Common myeloid progenitor, CD34-positive (primary cell): ENCODE measurements around the gene PRMT9.
A peak's percentile ranks its signal among the peaks of the same experiment; 100 is the strongest.

Source experiments
- CTCF ChIA-PET: fragments of 350-600 bp; sonication (Branson Sonifier 250); formaldehyde crosslinking; loops from one replicate; lab custom pipeline; 2021; ENCODE audit warnings: antibody characterized with exemption; lab: Charles Lee
- POLR2A ChIA-PET: fragments of 350-600 bp; sonication (Branson Sonifier 250); formaldehyde crosslinking; loops from one replicate; lab custom pipeline; 2021; ENCODE audit warnings: antibody characterized with exemption; lab: Charles Lee
- DNase-seq, 3 donors: peaks; one replicate each; pipeline versions ENCODE4 v3.0.0 to v3.0.0-alpha.2; 2013
- H3K27ac ChIP-seq, 2 experiments: 1 replicate in 1 of 2; 2 replicates in 1 of 2; pipeline ENCODE4 v1.7.0; 2013; ENCODE audit warnings: inconsistent platforms in 2 of 2, low read length in 2 of 2, mild to moderate bottlenecking in 2 of 2, low read depth in 1 of 2, moderate library complexity in 1 of 2; ENCODE audit not compliant: severe bottlenecking in 2 of 2, insufficient read depth in 1 of 2, poor library complexity in 1 of 2
- H3K27me3 ChIP-seq, 5 experiments: replicated peaks in 2 of 5; 1 replicate in 3 of 5; 2 replicates in 2 of 5; pipeline versions ENCODE4 v1.6.1 to v1.7.0; 2013; ENCODE audit warnings: low read length in 4 of 5, mild to moderate bottlenecking in 2 of 5, moderate library complexity in 2 of 5, inconsistent platforms in 1 of 5; ENCODE audit not compliant: insufficient read depth in 5 of 5, control insufficient read depth in 4 of 5
- H3K36me3 ChIP-seq, 4 experiments: 1 replicate in 2 of 4; 2 replicates in 2 of 4; pipeline versions ENCODE4 v1.6.1 to v1.7.0; 2013; ENCODE audit warnings: low read length in 3 of 4, control low read depth in 1 of 4, mild to moderate bottlenecking in 1 of 4; ENCODE audit not compliant: control insufficient read depth in 4 of 4, insufficient read depth in 4 of 4
- H3K4me1 ChIP-seq, 4 experiments: 1 replicate in 3 of 4; 2 replicates in 1 of 4; pipeline versions ENCODE4 v1.6.1 to v1.7.1; 2013; ENCODE audit warnings: low read length in 3 of 4, mild to moderate bottlenecking in 3 of 4, control low read depth in 1 of 4, inconsistent platforms in 1 of 4, moderate library complexity in 1 of 4; ENCODE audit not compliant: control insufficient read depth in 4 of 4, insufficient read depth in 4 of 4; ENCODE audit errors: control extremely low read depth in 1 of 4
- H3K4me3 ChIP-seq, 7 experiments: 1 replicate in 4 of 7; 2 replicates in 3 of 7; pipeline versions ENCODE4 v1.5.1 to v1.7.0; 2013; ENCODE audit warnings: mild to moderate bottlenecking in 7 of 7, low read length in 6 of 7, moderate library complexity in 6 of 7, inconsistent platforms in 2 of 7, low read depth in 2 of 7, control low read depth in 1 of 7; ENCODE audit not compliant: insufficient read depth in 4 of 7, control insufficient read depth in 1 of 7; ENCODE audit errors: extremely low read depth in 1 of 7
- H3K9me3 ChIP-seq, 5 experiments: 1 replicate in 4 of 5; 2 replicates in 1 of 5; pipeline versions ENCODE4 v1.6.1 to v1.7.1; 2013; ENCODE audit warnings: low read length in 4 of 5, mild to moderate bottlenecking in 2 of 5, inconsistent platforms in 1 of 5, low read depth in 1 of 5, moderate library complexity in 1 of 5; ENCODE audit not compliant: control insufficient read depth in 4 of 5, insufficient read depth in 2 of 5; ENCODE audit errors: control extremely low read depth in 1 of 5
- WGBS: methylation state at CpG from one replicate; pipeline ENCODE4 v1.1.5; 2013; ENCODE audit not compliant: insufficient coverage; 5-methylcytosine and 5-hydroxymethylcytosine counted together

PRMT9 gene

GRCh38 chr4:147651563-147651962, 32.4 kb downstream of the PRMT9 start:
- Histone ChIP-seq H3K36me3 (peaks cover 6 to 45% (median 33%) of the 10 kb centered on the region in 4 experiments), H3K4me1 (no peaks in the 10 kb centered on the region), H3K4me3 (no peak overlapping the region), H3K27me3 (no peaks in the 10 kb centered on the region), H3K9me3 (peaks cover 0 to 9% (median 0%) of the 10 kb centered on the region in 5 experiments), H3K27ac (no peak overlapping the region)
- no CpG with 5 or more reads among the region's 1 CpG for WGBS
- ChIA-PET CTCF (interaction anchor here (0.7 kb wide), 1 partner anchor 11 kb away, joined by 3 read pairs; no protein-coding TSS in a partner anchor), POLR2A (no interaction called here)
- no peak for DNase-seq

DNA sequence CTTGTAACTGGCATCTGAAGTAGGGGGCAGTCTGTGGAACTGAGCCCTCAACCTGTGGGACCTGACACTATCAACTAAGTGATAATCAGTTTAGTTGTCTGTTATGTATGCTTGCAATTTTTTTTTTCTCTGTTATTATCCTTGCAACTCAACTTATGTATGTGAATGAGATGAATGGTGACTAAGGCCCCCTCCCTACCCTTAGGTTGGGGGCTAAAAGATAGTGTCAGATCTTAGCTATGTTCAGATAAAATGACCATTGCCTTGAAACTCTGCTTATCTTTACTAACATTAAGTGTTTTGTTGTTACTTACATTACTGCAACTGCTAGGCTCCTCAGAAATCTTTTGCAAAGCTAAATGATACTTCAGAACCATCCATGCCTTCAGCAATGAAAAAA, 35.3 kb downstream of the PRMT9 start:
- POLR2A ChIA-PET = interaction anchor here (0.7 kb wide), 2 partner anchors 36 to 231 kb away, joined by 3 to 4 read pairs; no protein-coding TSS in a partner anchor
- CTCF ChIA-PET = interaction anchor here (1.0 to 1.2 kb wide), 2 partner anchors 10 kb away, joined by 3 read pairs; no protein-coding TSS in a partner anchor
- peaks cover 6 to 30% (median 18%) of the 10 kb centered on the region in 4 experiments for H3K36me3 ChIP-seq

DNA sequence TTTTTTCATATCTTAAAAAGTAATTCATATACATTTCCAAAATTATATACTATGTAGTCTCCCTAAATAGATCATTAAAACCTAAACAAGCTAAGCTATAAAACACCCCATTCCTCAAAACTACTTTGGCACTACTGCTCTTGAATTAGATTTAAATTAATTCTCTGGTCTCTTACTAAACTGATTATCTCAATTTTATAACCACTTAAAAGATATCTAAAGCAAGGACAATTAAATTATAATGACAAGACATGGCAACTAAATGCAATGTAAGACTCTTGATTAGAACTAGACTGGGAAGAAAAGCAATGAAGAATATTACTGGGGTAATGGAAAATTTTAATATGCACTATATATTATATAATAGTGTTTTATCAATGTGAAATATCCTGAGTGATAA, 38.9 kb downstream of the PRMT9 start:
- DNase-seq = no peak
- no peaks in the 10 kb centered on the region for H3K27me3 ChIP-seq
- peaks cover 9 to 37% (median 22%) of the 10 kb centered on the region in 4 experiments for H3K36me3 ChIP-seq
- POLR2A ChIA-PET = no interaction called here
- no peak overlapping the region for H3K27ac ChIP-seq
- no peak overlapping the region for H3K4me3 ChIP-seq
- no peaks in the 10 kb centered on the region for H3K4me1 ChIP-seq
- CTCF ChIA-PET = interaction anchor here (1.0 to 1.6 kb wide), 2 partner anchors 24 to 28 kb away, joined by 3 to 4 read pairs; partner anchors contain the start of gene TMEM184C
- H3K9me3 ChIP-seq = peaks cover 0 to 9% (median 0%) of the 10 kb centered on the region in 5 experiments

More for the DNA sequence above, 35.3 kb downstream of the PRMT9 start:
- H3K27ac ChIP-seq = no peak overlapping the region
- H3K27me3 ChIP-seq = no peaks in the 10 kb centered on the region
- no peak for DNase-seq
- peaks cover 0 to 9% (median 0%) of the 10 kb centered on the region in 5 experiments for H3K9me3 ChIP-seq
- no peak overlapping the region for H3K4me3 ChIP-seq
- no peaks in the 10 kb centered on the region for H3K4me1 ChIP-seq

DNA sequence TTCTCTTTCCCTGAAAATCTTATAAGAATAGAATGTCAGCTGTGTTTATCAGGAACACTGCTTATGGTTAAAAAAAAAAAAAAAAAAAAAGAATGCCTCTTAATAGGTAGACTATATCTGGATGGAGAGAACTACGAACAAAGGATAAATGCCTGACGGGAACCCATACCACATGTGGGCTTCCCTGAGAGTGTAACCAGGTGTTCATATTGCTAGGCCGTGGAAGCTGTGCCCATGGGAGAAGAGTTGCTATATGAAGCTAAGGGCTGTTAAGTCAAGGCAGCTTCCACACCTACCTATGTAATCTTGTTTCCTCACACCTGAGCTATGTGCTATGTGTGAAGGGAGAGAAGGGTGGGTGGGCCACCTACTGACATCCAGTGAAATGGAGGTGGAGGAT, 39.5 kb downstream of the PRMT9 start:
- Histone ChIP-seq H3K4me1 (no peaks in the 10 kb centered on the region), H3K27me3 (no peaks in the 10 kb centered on the region), H3K4me3 (no peak overlapping the region), H3K27ac (no peak overlapping the region), H3K9me3 (peaks cover 0 to 9% (median 0%) of the 10 kb centered on the region in 5 experiments), H3K36me3 (peaks cover 9 to 37% (median 21%) of the 10 kb centered on the region in 4 experiments)
- POLR2A ChIA-PET = no interaction called here
- CTCF ChIA-PET = interaction anchor here (1.0 to 1.9 kb wide), 4 partner anchors 14 to 223 kb away, joined by 3 to 7 read pairs (median 4); partner anchors contain the start of gene TMEM184C
- DNase-seq = no peak
- 100% methylated on average over 2 of the region's 3 CpGs for whole genome bisulfite sequencing

DNA sequence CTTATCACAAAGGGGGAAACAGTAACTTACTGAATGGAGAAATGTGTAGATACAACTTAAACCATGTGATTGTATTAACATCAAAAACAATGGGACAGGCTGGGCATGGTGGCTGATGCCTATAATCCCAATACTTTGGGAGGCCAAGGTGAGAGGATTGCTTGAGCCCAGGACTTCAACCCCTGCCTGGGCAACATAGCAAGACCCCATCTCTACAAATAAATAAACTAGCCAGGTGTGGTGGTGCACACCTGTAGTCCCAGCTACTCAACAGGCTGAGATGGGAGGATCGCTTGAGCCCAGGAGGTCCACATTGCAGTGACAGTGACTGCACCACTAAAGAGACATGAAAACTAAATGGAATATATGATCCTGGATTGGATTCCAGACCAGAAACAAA, 40.3 kb downstream of the PRMT9 start:
- 100% methylated on average over 1 of the region's 1 CpG for WGBS
- H3K4me3 ChIP-seq = no peak overlapping the region
- no peak overlapping the region for H3K27ac ChIP-seq
- POLR2A ChIA-PET = no interaction called here
- H3K4me1 ChIP-seq = peaks cover 0 to 1% (median 0%) of the 10 kb centered on the region in 4 experiments
- no peak for DNase-seq
- H3K36me3 ChIP-seq = peaks cover 7 to 35% (median 20%) of the 10 kb centered on the region in 4 experiments
- H3K9me3 ChIP-seq = peaks cover 0 to 9% (median 0%) of the 10 kb centered on the region in 5 experiments
- CTCF ChIA-PET = interaction anchor here (0.7 to 1.9 kb wide), 3 partner anchors 15 to 224 kb away, joined by 4 to 7 read pairs (median 5); no protein-coding TSS in a partner anchor
- H3K27me3 ChIP-seq = no peaks in the 10 kb centered on the region

GRCh38 chr4:147640331-147640730, 43.6 kb downstream of the PRMT9 start:
- CTCF ChIA-PET = interaction anchor here (2.0 kb wide), 1 partner anchor 227 kb away, joined by 8 read pairs; no protein-coding TSS in a partner anchor
- WGBS = 100% methylated on average over 1 of the region's 1 CpG

DNA sequence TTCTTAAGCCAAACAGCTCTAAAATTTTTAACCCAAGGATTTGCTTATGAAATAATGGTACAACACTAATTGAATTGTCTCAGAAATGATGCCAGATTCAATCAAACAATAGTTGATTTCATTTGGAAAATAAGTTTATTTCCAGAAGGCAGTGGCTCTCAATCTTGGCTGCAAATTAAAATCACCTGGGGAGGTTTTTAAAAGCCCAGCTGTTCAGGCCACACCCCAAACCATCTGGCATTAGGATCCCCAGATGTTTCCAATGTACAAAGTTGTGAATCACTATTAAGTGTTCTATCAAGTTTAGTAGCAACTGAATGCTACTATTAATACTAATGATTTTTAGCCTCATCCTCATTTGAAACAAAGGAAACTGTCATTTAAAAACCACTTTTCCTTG, 44.6 kb downstream of the PRMT9 start:
- H3K4me1 ChIP-seq = peaks cover 0 to 1% (median 0%) of the 10 kb centered on the region in 4 experiments
- ChIA-PET CTCF (interaction anchor here (1.0 kb wide), 1 partner anchor 10 kb away, joined by 3 read pairs; no protein-coding TSS in a partner anchor), POLR2A (no interaction called here)
- DNase-seq = peak in 1 of 3 donors; percentile 8
- H3K9me3 ChIP-seq = no peaks in the 10 kb centered on the region
- H3K27me3 ChIP-seq = no peaks in the 10 kb centered on the region
- peak overlapping the region in 1 of 2 experiments; percentile 40 for H3K27ac ChIP-seq
- no peak overlapping the region for H3K4me3 ChIP-seq
- peaks cover 25 to 51% (median 30%) of the 10 kb centered on the region in 4 experiments for H3K36me3 ChIP-seq

More at GRCh38 chr4:147640331-147640730, 43.6 kb downstream of the PRMT9 start:
- H3K27ac ChIP-seq = no peak overlapping the region
- peaks cover 0 to 1% (median 0%) of the 10 kb centered on the region in 4 experiments for H3K4me1 ChIP-seq
- H3K27me3 ChIP-seq = no peaks in the 10 kb centered on the region
- H3K9me3 ChIP-seq = no peaks in the 10 kb centered on the region
- H3K4me3 ChIP-seq = no peak overlapping the region
- POLR2A ChIA-PET = no interaction called here
- peaks cover 21 to 43% (median 25%) of the 10 kb centered on the region in 4 experiments for H3K36me3 ChIP-seq
- no peak for DNase-seq
